GM19468 (cell line): ENCODE results near the gene DGCR8.

Experiments
- ATAC-seq: cut with Tn5 transposase; IDR thresholded peaks from one replicate; pipeline ENCODE4 v1.9.1; 2021; ENCODE audit warnings: mild to moderate bottlenecking, moderate library complexity, moderate number of reproducible peaks; ENCODE audit not compliant: unreplicated experiment; ENCODE audit errors: extremely low read depth

Gene DGCR8

GRCh38 chr22:20107951-20108756 lies 28.1 kb downstream of the DGCR8 start:
- no peak for ATAC-seq

GRCh38 chr22:20108757-20109230 lies 28.8 kb downstream of the DGCR8 start:
- no peak for ATAC-seq

GRCh38 chr22:20109411-20110358 lies 29.6 kb downstream of the DGCR8 start:
- ATAC-seq, result no peak

- ATAC-seq, result no peak
These were observed 30.4 kb downstream of the DGCR8 start for GRCh38 chr22:20110359-20110985.

GRCh38 chr22:20111045-20111688 lies 31.1 kb downstream of the DGCR8 start:
- ATAC-seq, result no peak

- no peak for ATAC-seq
These were observed 31.9 kb downstream of the DGCR8 start for GRCh38 chr22:20111689-20112622.

GRCh38 chr22:20112623-20113511 lies 32.8 kb downstream of the DGCR8 start:
- no peak for ATAC-seq

GRCh38 chr22:20113551-20114310 lies 33.7 kb downstream of the DGCR8 start:
- no peak for ATAC-seq

- ATAC-seq, result no peak
These were observed 34.8 kb downstream of the DGCR8 start for GRCh38 chr22:20114506-20115475.

- ATAC-seq, result no peak
These were observed 35.8 kb downstream of the DGCR8 start, which contains the start of gene RANBP1 for GRCh38 chr22:20115691-20116375. Gene RANBP1 (plus strand): TSS chr22:20116104. CDS start chr22:20116185, 81 bp downstream.

GRCh38 chr22:20116376-20116950 lies 36.4 kb downstream of the DGCR8 start:
- ATAC-seq, result no peak

GRCh38 chr22:20116951-20117632 lies 37.1 kb downstream of the DGCR8 start, which contains the start of gene TRMT2A:
Gene TRMT2A (minus strand): TSS chr22:20117226. CDS start chr22:20116906, 320 bp downstream.
- peak; percentile 59 for ATAC-seq

GRCh38 chr22:20117633-20118299 lies 37.7 kb downstream of the DGCR8 start:
- ATAC-seq, result no peak
